Fibroblast of skin of right quadriceps (primary cell): ENCODE data around the gene TMTC2.

Experiments
- DNase-seq: peaks from one replicate; pipeline ENCODE4 v3.0.0-alpha.2; 2013

Gene TMTC2

DNA sequence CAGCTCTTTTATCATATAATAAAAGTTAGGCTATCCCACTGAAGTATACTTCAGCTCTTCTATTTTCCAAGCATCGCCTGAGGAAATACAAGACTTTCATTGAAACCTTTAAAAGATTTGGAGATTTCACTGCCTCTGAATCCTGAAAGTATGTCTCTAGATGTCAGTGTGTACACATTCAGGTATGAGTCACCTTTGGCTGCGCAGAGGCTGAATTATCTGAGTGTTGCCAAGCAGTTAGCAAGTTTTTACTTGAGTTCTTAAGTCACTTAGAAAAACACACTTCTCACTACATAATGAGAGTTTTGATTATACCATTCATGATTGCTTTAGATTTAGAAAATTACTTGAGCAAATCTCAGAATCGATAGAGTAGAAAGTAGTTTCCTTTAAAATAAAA lies 210.3 kb downstream of the TMTC2 start:
- no peak for DNase-seq

DNA sequence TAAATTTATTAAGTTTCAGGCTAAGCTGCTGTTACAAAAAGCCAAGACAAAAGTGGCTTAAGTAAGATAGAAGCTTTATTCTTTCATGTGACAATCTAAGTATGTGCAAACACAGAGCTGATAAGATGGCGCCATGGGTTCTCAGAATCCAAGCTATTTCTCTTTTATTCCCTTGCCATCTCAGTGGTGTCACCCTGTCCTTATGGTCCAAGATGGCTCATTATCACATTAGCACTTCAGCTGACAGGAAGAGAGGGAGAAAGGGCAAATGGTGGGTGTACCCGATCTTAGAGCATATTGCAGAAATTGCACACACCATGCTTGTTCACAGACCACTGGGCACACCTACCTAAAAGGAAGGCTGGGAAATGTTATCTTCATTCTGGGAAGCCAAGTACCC lies 211.7 kb downstream of the TMTC2 start:
- DNase-seq, result no peak

- DNase-seq, result peak; percentile 76
These were observed 217.6 kb downstream of the TMTC2 start for GRCh38 chr12:82904219-82904790.

- DNase-seq, result no peak
These were observed 223.7 kb downstream of the TMTC2 start for GRCh38 chr12:82910246-82910893.

DNA sequence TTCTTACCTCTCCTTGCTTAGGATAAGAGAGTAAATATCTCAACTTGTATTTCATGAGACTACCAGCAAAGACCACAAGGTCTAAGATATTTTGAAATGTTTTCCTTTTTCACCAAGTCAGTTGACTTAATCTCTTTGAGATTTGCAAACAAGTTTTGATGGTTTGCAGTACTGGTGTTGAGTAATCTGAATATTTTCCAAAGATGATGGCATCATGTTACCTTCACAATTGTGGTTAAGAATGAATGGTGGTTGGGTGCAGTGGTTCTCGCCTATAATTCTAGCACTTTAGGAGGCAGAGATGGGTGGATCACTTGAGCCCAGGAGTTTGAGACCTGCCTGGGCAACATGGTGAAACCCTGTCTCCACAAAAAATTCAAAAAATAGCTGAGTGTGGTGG lies 225.7 kb downstream of the TMTC2 start:
- peak; percentile 43 for DNase-seq

DNA sequence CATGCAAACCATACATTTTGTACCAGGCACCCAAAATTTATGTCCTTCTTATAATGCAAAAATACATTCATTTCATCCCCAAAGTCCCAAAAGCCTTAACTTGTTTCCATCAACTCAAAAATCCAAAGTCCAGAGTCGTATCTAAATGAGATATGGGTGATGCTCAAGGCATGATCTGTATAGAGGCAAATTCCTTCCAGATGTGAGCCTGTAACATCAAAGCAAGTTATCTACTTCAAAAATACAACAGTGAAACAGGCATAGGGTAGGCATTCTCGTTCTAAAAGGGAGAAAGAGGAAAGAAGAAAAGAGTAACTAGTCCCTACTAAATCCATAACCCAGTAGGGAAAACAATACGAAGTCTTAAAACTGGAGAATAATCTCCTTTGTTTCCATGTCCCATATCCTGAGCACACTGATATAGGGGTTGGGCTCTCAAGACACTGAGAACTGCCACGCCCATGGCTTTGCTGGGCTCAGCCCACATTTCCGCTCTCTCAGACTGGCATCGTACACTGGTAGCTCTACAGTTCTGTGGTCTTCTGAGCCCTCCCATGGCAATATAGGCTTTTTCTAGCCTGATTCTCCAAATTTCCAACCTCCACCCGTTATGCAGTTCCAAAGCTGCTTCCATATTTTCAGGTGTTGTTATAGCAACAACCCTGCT lies 232.8 kb downstream of the TMTC2 start:
- no peak for DNase-seq

- no peak for DNase-seq
These were observed 237.2 kb downstream of the TMTC2 start for GRCh38 chr12:82923935-82924334.

GRCh38 chr12:82926630-82927029 lies 239.9 kb downstream of the TMTC2 start:
- no peak for DNase-seq

GRCh38 chr12:82930301-82930700 lies 243.6 kb downstream of the TMTC2 start:
- DNase-seq, result no peak

DNA sequence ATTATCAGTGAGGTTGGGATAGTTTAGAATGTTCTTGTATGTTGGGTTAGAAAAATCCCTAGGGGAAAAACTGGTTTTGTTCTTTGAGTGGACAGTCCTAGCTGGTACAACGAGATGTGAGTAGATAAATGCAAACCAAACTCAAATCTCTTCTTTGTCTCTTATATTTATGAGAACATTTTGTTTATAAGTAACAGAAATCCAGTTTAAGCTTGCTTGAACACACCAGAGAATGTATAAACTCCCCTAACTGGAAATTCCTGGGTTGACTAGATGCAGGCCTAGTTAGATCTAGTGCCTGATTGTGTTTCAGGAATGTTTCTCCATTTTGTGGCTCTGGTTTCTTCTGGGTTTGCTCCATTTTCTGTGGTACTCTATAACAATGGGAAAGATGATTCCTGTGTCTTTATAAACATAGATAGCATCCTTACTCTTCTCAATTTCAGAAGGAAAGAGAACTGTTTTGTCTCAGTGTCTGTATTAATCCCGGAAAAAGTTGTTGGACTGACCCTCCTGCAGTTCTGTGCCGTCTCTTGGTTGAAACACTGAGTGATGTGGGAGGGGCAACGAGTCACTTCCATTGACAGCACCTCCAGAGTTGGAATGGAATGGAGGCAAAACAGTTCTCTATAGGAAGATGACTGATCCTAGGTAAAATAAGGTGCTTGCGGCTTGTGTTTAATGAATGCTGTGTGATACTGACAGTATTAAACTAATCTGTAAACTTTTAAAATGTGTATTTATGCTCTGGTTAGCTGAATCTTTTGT lies 244.8 kb downstream of the TMTC2 start:
- no peak for DNase-seq

DNA sequence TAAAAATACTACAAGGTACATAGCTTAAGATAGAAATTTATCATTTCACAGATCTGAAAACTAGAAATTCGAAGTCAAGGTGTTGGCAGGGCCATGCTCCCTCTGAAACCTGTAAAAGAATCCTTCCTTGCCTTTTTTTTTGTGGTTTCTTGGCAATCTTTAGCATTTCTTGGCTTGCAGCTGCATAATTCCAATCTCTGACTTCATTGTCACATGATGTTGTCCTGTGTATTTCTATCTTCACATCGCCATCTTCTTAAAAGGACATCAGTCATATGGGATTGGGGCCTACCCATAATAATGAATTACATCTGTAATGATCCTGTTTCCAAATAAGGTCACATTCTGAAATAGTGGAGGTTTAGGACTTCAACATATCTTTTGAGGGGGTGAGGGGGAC lies 250.4 kb downstream of the TMTC2 start:
- peak; percentile 15 for DNase-seq

DNA sequence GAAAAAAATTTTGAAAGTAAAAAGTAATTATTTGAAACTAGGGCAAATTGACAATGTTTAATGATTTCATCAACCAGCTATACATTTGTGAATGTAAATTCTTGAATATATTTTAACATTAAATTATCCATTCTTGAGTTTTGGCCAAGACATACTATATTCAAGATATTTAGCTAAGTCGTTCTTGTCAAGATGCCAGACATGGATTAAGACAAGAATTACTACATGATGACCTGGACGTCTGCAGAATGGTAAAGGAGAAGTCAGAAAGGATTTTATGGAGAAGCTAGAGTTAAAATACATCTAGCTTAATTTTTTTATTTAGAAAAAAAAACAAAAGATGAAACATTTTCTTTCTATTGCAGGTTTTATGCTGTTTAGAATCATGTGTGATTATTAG lies 255.8 kb downstream of the TMTC2 start:
- peak; percentile 49 for DNase-seq

DNA sequence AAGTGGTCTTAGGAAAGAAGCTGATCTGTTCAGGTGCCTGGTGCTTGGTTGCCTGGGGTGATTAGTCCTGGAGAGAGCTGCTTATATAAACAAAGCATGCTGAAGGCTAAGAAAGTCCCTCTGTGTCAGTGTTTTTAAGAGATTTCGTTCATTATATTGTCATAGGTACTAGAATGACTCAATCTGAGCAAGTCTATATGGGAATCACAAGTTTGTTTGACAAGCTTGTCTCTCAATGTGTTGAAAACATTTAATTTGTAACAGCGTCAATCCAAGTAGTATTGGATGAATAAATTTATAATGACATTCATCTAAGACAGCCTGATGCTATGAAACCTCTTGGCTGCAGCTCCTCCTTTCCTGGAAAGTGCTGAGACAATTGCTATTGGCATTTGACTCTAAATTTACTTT lies 256.3 kb downstream of the TMTC2 start:
- no peak for DNase-seq

DNA sequence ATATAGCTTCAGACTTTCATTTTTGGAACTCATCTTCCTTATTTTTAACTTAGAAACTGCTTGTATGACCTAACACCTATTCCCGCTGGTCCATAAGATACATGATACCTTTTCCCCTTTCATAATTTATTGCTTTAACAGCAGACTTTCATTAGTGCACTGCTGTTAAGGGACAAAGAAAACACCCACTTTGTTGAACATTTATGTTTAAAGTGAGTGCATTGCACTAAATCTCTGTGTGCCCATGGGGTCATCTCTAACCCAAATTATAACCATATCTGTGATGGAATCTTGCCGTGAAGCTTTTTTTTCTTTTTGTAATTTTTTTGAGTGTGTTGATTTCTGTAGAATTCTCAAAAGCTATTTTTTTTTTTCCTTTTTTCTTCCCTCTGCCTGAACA lies 261.8 kb downstream of the TMTC2 start:
- no peak for DNase-seq

GRCh38 chr12:82950356-82950755 lies 263.6 kb downstream of the TMTC2 start:
- DNase-seq, result no peak

DNA sequence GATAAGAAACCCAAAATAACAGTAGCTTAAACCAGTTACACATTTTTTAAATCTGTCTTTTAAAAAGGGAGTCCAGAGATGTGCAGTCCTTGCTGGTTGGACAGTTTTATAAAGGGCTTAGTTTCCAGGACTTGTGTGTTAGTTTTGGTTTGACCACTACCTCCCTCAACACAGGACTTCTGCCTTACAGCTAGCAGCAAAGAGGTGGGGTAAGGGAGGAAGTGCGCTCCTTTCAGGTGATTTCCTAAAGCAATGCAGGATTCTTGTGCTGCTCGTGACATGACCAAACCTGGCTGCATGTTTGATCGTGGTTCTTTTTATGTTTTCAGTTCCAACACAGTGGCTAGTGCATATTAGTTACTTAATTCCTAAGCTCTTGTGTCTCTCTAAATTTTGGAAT lies 266.2 kb downstream of the TMTC2 start:
- no peak for DNase-seq

GRCh38 chr12:82953397-82953796 lies 266.7 kb downstream of the TMTC2 start:
- DNase-seq, result no peak

- no peak for DNase-seq
These were observed 267.4 kb downstream of the TMTC2 start for GRCh38 chr12:82954064-82954463.

DNA sequence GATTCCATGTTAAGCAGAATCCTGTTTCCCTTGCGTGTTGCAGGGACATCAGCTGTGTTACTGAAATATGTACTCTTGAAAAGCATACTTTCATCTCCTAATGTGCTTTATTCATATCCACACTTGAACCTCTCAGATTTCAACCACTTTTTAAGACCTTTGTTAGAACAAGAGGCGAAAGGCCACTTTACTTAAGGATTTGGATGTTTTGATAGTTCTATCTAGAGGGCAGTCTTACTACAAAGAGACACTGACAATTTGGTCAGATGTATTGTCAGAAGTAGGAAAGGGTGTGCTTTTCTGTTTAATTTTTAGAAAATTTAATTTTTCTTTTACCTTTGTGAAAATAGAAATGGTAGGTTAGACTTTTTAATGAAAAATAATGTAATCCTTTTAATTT lies 267.9 kb downstream of the TMTC2 start:
- DNase-seq, result no peak

- DNase-seq, result no peak
These were observed 268.3 kb downstream of the TMTC2 start for GRCh38 chr12:82955043-82955442.

- DNase-seq, result no peak
These were observed 272.3 kb downstream of the TMTC2 start for GRCh38 chr12:82958966-82959365.

GRCh38 chr12:82959821-82960220 lies 273.1 kb downstream of the TMTC2 start:
- DNase-seq, result no peak

GRCh38 chr12:82961835-82962234 lies 275.1 kb downstream of the TMTC2 start:
- DNase-seq, result no peak

GRCh38 chr12:82963956-82964355 lies 277.2 kb downstream of the TMTC2 start:
- no peak for DNase-seq
